ENCODE data around the gene ROBO3.

Gene ROBO3

GRCh38 chr11:124841840-124842239 lies 23.4 kb upstream of the ROBO3 start:
- no peaks in the 10 kb centered on the region for H3K27me3 ChIP-seq (ENCODE audit: low read length)
- H2AFZ ChIP-seq (ENCODE audit: low read depth, low read length, severe bottlenecking): no peak overlapping the region
- TF ChIP-seq EZH2phosphoT487 (conservative IDR thresholded peaks at IDR 0.05; ENCODE audit: low read length) (no peak), CTCF (IDR thresholded peaks at IDR 0.05; ENCODE audit: insufficient read depth, low read length, poor library complexity, severe bottlenecking) (no peak)

GRCh38 chr11:124842305-124842704 lies 22.9 kb upstream of the ROBO3 start:
- Histone ChIP-seq H3K4me2 (ENCODE audit: low read depth, low read length, poor library complexity, severe bottlenecking) (no peak overlapping the region), H3K4me3 (ENCODE audit: insufficient read depth, low read length, poor library complexity, severe bottlenecking) (no peak overlapping the region), H3K27me3 (ENCODE audit: low read length) (no peaks in the 10 kb centered on the region), H3K9ac (ENCODE audit: low read length) (no peak overlapping the region), H4K20me1 (ENCODE audit: low read depth, low read length) (no peaks in the 10 kb centered on the region), H3K9me2 (replicated peaks; ENCODE audit: insufficient read depth, low read length) (no peaks in the 10 kb centered on the region), H3K27ac (ENCODE audit: low read depth, low read length) (no peak overlapping the region), H3K79me2 (ENCODE audit: insufficient read depth, low read length) (no peaks in the 10 kb centered on the region), H3K9me3 (ENCODE audit: insufficient read depth, low read length) (no peaks in the 10 kb centered on the region), H2AFZ (ENCODE audit: low read depth, low read length, severe bottlenecking) (no peak overlapping the region), H3F3A (ENCODE audit: insufficient read depth) (no peaks in the 10 kb centered on the region), H3K36me3 (ENCODE audit: low read length) (no peaks in the 10 kb centered on the region)
- TF ChIP-seq CTCF (IDR thresholded peaks at IDR 0.05; ENCODE audit: insufficient read depth, low read length, poor library complexity, severe bottlenecking) (no peak), EZH2phosphoT487 (conservative IDR thresholded peaks at IDR 0.05; ENCODE audit: low read length) (no peak)

More at GRCh38 chr11:124841840-124842239, 23.4 kb upstream of the ROBO3 start:
- Histone ChIP-seq H3K27ac (ENCODE audit: low read depth, low read length) (no peak overlapping the region), H3K9me2 (replicated peaks; ENCODE audit: insufficient read depth, low read length) (no peaks in the 10 kb centered on the region), H4K20me1 (ENCODE audit: low read depth, low read length) (no peaks in the 10 kb centered on the region), H3K9ac (ENCODE audit: low read length) (no peak overlapping the region), H3K4me3 (ENCODE audit: insufficient read depth, low read length, poor library complexity, severe bottlenecking) (no peak overlapping the region), H3K36me3 (ENCODE audit: low read length) (no peaks in the 10 kb centered on the region), H3K79me2 (ENCODE audit: insufficient read depth, low read length) (no peaks in the 10 kb centered on the region), H3K4me2 (ENCODE audit: low read depth, low read length, poor library complexity, severe bottlenecking) (no peak overlapping the region), H3F3A (ENCODE audit: insufficient read depth) (no peaks in the 10 kb centered on the region), H3K9me3 (ENCODE audit: insufficient read depth, low read length) (no peaks in the 10 kb centered on the region)

- no peak overlapping the region for H3K4me3 ChIP-seq (ENCODE audit: insufficient read depth, low read length, poor library complexity, severe bottlenecking)
Observed at GRCh38 chr11:124843616-124843910, 21.7 kb upstream of the ROBO3 start.

More at GRCh38 chr11:124843616-124843910, 21.7 kb upstream of the ROBO3 start:
- Histone ChIP-seq H3K4me2 (ENCODE audit: low read depth, low read length, poor library complexity, severe bottlenecking) (no peak overlapping the region), H3K9me2 (replicated peaks; ENCODE audit: insufficient read depth, low read length) (no peaks in the 10 kb centered on the region), H3K9ac (ENCODE audit: low read length) (no peak overlapping the region), H4K20me1 (ENCODE audit: low read depth, low read length) (no peaks in the 10 kb centered on the region), H3K36me3 (ENCODE audit: low read length) (no peaks in the 10 kb centered on the region), H3K27me3 (ENCODE audit: low read length) (no peaks in the 10 kb centered on the region), H2AFZ (ENCODE audit: low read depth, low read length, severe bottlenecking) (no peak overlapping the region), H3F3A (ENCODE audit: insufficient read depth) (no peaks in the 10 kb centered on the region), H3K9me3 (ENCODE audit: insufficient read depth, low read length) (no peaks in the 10 kb centered on the region), H3K27ac (ENCODE audit: low read depth, low read length) (no peak overlapping the region), H3K79me2 (ENCODE audit: insufficient read depth, low read length) (no peaks in the 10 kb centered on the region)
- no peak for TF ChIP-seq EZH2phosphoT487 (conservative IDR thresholded peaks at IDR 0.05; ENCODE audit: low read length)
- TF ChIP-seq CTCF (IDR thresholded peaks at IDR 0.05; ENCODE audit: insufficient read depth, low read length, poor library complexity, severe bottlenecking): no peak
